ENCODE measurements around the gene CLGN. TPM values are rescaled to one million over a fixed set of nuclear protein-coding genes. Genes with fewer than 3 reads are reported as not detected.

CLGN gene
- total RNA-seq, 1 experiment from 2014 or later: 2.9 TPM

DNA sequence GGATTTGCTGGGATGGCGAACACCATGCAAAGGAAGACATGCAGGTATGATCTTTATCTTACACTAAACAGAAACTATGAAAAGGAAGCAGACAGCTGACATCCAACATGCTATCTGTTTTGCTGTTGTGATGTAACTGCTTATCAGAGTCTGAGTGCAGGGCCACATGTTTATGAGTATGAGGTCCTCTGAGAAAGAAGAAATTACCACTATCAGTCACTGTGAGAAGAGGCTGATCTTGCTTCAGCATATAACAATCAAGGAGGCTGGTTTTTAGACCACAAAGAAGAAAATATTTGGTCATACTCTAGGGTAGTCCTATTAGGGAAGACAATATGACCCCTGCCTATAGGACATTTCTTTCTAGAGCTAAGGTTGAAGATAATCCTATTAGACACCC lies 18.5 kb downstream of the CLGN start:
- H3K27me3 Mint-ChIP-seq (ENCODE audit: low read depth): no peaks in the 10 kb centered on the region
- H3K9ac ChIP-seq (ENCODE audit: extremely low read depth, insufficient read length, low read length): no peak overlapping the region
- H2BK12ac ChIP-seq (ENCODE audit: insufficient read length, low read depth, low read length): no peak overlapping the region
- H3K56ac ChIP-seq (ENCODE audit: insufficient read length, low read depth, low read length): no peak overlapping the region
- H3K23ac ChIP-seq (ENCODE audit: insufficient read length, low read depth, low read length): no peak overlapping the region
- no CpG with 5 or more reads among the region's 1 CpG for WGBS (ENCODE audit: extremely low coverage, insufficient read length, low lambda C conversion rate)
- H3K9me3 ChIP-seq (ENCODE audit: control insufficient read depth, low read depth, low read length): no peaks in the 10 kb centered on the region
- no peak overlapping the region for H3K18ac ChIP-seq (ENCODE audit: insufficient read length, low read depth, low read length)
- H2BK120ac ChIP-seq (ENCODE audit: low read depth, low read length, poor library complexity, severe bottlenecking): no peak overlapping the region
- no peaks in the 10 kb centered on the region for H3K27me3 ChIP-seq (ENCODE audit: insufficient read depth, low read length)
- H3K4ac ChIP-seq (ENCODE audit: low read depth, low read length): no peak overlapping the region
- peaks cover 11 to 13% of the 10 kb centered on the region in 2 experiments for H3K4me1 Mint-ChIP-seq
- no peak overlapping the region for H4K8ac ChIP-seq (replicated peaks; ENCODE audit: insufficient read length, low read depth, low read length)
- DNase-seq: no peak
- peaks cover 0 to 3% of the 10 kb centered on the region in 2 experiments; a peak in 2 of 5 replicates for H3K9me3 Mint-ChIP-seq
- H3K79me2 ChIP-seq (ENCODE audit: insufficient read depth, low read length): no peaks in the 10 kb centered on the region
- no peaks in the 10 kb centered on the region for H3K23me2 ChIP-seq (ENCODE audit: insufficient read length, low read depth, low read length, poor library complexity, severe bottlenecking)
- no peaks in the 10 kb centered on the region for H4K20me1 ChIP-seq (ENCODE audit: control insufficient read depth, insufficient read depth, insufficient read length)
- no peak overlapping the region for H2BK5ac ChIP-seq (ENCODE audit: insufficient read length, low read length)
- no peak overlapping the region for H2AFZ ChIP-seq (ENCODE audit: low read length)
- no peaks in the 10 kb centered on the region for H3K4me1 ChIP-seq (ENCODE audit: insufficient read depth, low read length)
- H3K4me3 Mint-ChIP-seq: no peak overlapping the region
- H2BK15ac ChIP-seq (ENCODE audit: low read depth, low read length): no peak overlapping the region
- no peak overlapping the region for H2AK5ac ChIP-seq (ENCODE audit: insufficient read length, low read length)
- peaks cover 0 to 5% (median 5%) of the 10 kb centered on the region in 3 experiments; a peak in 3 of 7 replicates for H3K36me3 Mint-ChIP-seq (ENCODE audit: insufficient read depth in 1 of 3, low read depth in 3 of 3)
- no peak overlapping the region for H3K4me2 ChIP-seq (ENCODE audit: insufficient read depth, insufficient read length, low read length)
- TF ChIP-seq, protein P1, sequence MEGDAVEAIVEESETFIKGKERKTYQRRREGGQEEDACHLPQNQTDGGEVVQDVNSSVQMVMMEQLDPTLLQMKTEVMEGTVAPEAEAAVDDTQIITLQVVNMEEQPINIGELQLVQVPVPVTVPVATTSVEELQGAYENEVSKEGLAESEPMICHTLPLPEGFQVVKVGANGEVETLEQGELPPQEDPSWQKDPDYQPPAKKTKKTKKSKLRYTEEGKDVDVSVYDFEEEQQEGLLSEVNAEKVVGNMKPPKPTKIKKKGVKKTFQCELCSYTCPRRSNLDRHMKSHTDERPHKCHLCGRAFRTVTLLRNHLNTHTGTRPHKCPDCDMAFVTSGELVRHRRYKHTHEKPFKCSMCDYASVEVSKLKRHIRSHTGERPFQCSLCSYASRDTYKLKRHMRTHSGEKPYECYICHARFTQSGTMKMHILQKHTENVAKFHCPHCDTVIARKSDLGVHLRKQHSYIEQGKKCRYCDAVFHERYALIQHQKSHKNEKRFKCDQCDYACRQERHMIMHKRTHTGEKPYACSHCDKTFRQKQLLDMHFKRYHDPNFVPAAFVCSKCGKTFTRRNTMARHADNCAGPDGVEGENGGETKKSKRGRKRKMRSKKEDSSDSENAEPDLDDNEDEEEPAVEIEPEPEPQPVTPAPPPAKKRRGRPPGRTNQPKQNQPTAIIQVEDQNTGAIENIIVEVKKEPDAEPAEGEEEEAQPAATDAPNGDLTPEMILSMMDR (conservative IDR thresholded peaks at IDR 0.05): no peak
- H3K27ac Mint-ChIP-seq: no peak overlapping the region
- H3K79me1 ChIP-seq (ENCODE audit: insufficient read depth, low read depth, low read length, poor library complexity, severe bottlenecking): no peaks in the 10 kb centered on the region
- H2BK20ac ChIP-seq (ENCODE audit: low read depth, low read length, poor library complexity, severe bottlenecking): no peak overlapping the region
- no peak overlapping the region for H4K5ac ChIP-seq (ENCODE audit: insufficient read length, low read depth, low read length)
- H4K91ac ChIP-seq (ENCODE audit: insufficient read length, low read depth, low read length): no peak overlapping the region
- no peak overlapping the region for H3K14ac ChIP-seq (ENCODE audit: insufficient read depth, low read length)
- H3T11ph ChIP-seq (ENCODE audit: low read length): no peak overlapping the region
- no peak overlapping the region for H3K27ac ChIP-seq (ENCODE audit: insufficient read length, low read depth, low read length)

Data from H9 (cell line).